Fibroblast of skin of left biceps (primary cell): ENCODE data around the gene CDH3.

Experiments
- DNase-seq, 2 experiments: peaks; one replicate each; pipeline ENCODE4 v3.0.0-alpha.2; 2013; ENCODE audit warnings: low read depth in 2 of 2

Gene CDH3

DNA sequence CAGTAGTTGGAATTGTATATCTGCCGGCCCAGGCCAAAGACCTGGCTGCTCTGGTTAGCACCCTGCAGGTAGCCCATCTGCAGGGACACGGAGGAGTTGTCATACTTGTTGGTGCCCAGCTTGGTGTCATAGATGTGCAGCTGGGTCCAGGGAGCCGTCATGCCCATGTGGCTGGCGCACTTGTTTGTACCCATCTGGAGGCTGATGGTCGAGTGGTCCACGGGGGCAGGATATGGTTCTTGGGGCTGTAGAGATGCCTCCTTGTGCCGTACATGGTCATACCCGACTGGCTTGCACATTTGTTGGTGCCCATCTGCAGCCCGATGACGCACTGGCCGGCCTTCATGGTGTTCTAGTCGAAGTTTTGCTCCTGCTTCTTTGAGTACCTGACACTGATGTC lies 6.0 kb downstream of the CDH3 start:
- no peak for DNase-seq

DNA sequence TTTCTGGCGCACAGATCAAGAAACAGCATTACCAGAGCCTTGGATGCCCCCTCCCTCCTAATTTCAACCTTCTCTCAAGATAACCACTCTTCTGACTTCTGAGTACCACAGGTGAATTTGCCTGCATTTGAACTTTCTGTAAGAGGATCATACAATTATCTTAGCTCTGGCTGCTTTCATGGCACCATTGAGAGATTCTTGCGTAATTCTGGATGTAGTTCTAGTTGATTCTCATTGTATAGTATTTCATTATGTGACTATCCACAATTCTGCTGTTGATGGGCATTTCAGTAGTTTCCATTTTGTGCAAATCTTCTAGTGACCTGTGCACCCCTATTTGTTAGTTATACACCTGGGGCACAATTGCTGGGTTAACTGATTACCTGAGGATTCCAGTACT lies 7.5 kb downstream of the CDH3 start:
- DNase-seq = no peak

DNA sequence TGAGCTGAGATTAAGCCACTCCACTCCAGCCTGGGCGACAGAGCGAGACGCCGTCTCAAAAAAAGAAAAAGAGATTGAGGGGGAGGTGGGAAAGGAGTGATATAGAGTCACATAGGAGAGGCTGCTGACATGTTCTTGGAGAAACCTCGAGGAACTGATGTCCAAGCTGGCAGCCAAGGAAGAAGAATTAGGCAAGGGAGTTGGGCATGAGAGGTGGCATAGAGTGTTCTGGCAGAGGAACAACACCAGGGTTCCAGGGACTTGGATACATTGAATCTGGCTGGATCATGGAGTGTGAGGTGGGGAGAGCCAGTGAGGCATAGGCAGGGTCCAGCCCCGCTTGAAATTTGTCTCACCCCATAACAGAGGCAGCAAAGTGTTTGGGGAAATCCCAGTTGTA lies 10.7 kb downstream of the CDH3 start:
- no peak for DNase-seq

DNA sequence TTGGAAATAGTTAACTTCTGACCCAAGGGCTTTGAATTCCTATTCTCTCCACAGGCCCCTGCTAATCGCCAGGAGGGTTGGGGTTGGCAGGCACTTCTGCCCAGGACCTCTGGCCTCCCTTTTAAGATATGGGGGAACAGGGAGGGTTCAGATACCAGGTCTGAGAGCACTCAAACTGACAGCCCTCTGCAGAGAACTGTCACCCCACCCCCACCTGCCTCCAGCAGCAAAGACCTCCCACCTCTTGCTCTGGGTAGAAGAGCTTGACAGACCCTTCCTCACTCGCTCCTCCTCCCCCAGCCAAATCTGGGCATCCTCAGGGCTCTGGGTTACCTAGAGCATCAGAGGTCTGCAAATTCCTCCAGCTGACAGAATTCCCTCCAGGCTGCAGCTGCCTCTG lies 11.6 kb downstream of the CDH3 start:
- DNase-seq = no peak

DNA sequence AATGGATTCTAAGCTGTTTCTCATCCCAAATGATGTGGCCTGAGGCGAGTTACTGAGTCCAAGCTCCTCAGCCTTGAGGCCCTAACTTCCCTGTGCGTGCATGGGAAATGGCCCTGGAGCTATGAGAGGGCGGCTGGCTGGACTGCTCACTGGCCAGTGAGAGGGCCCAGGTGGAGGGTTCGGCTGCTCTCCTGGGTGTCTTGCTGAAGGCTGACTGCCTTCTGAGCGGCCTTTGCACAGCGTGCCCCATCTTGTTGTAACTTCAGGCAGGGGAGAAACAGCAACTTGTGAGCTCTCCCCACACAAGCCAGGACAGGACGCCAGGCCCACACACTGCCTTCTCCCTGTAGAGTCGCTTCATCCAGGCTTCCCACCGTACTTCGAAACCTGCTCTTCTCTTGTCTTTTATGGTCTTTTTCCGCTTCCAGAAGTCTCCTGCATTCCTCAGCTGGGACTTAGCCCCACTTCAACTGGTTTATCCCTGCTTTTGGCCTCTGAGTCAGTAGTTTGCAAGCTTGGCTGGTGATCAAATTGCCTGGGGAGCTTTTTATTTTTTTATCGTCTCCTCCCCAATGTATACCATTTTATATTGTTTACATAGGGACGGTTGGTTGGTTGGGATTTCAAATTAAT lies 13.3 kb downstream of the CDH3 start:
- peak; percentile 70 for DNase-seq

DNA sequence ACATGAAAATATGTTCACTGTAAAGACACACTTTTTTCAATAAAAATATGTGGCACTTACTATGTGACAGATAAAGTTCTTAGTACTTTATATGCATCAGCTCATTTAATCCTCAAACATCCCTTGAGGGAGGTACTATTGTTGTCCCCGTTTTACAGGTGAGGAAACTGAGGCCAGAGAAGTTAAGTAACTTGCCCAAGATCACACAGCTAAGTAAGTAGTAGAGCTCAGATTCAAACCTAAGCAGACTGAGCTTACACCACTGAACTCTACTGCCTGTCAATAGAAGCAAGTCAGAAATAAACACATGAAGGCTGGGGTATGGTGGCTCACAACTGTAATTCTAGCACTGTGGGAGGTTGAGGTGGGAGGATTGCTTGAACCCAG lies 13.9 kb downstream of the CDH3 start:
- DNase-seq = no peak

DNA sequence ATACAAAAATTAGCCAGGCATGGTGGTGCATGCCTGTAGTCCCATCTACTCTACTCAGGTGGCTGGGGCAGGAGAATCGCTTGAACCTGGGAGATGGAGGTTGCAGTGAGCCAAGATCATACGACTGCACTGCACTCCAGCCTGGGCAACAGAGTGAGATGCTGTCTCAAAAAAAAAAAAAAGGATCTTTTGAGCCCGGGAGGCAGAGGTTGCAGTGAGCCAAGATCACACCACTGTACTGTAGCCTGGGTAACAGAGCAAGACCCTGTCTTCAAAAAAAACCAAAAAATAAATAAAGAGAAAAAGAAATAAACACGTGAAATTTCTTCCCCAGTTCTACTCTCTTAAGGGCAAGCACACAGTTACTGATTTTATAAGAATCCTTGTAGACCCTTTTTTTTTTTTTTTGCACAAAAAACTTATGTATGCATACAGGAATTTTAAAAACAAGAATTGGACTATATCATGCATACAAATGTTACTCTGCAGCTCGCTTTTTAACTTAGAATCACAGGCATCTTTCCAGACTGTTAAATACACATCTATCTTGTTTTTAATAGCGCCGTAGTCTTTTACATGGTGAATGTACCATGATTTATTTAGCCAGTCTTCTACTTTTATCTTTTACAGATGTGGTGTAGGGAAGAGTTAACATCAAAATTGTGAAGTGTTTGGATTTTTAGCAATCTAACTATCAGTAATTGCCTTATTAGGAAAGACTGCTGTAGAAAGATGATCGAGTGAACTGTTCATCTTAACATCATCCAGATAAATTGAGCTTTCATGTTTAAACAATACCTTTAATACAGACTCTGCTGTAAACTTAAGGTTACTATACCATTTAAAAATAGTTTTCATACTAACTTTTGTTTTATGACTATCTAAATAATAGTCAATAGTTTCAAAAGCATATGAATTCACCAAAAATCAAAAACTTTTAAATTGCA lies 14.6 kb downstream of the CDH3 start:
- DNase-seq = peak; percentile 47 to 49

DNA sequence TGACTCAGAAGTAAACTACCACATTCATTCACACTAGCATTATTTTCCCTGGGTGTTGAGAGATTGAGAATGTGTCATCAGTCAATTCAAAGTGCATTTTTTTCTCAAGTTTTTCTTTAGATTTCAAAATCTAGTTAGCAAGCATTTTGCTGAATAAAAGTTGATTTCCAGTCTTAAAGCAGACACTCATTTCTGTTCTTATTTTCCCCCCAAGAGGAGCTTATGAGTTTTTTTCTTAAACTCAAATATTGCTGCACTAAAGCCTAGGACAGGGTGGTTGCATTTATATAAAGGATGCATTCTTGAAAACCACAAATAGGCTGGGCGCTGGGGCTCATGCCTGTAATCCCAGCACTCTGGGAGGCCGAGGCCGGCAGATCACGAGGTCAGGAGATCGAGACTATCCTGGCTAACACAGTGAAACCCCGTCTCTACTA lies 15.3 kb downstream of the CDH3 start:
- peak; percentile 53 to 57 for DNase-seq

DNA sequence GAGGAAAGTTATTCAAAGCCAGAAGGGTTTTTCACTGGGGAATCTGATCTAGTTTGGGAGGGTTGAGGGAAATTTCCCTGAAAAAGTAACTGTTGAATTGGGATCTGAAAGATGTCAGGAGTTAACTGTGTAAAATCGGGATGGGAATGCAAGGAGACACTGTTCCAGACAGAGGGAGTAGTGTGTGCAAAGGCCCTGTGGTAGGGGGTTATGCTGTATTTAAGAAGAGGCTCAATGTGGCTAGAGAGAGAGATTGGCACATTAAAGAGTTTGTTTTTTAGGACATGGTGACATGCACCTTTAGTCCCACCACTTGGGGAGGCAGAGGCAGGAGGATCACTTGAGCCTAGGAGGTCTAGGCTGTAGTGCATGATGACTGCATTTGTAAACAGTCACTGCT lies 16.9 kb downstream of the CDH3 start:
- no peak for DNase-seq

DNA sequence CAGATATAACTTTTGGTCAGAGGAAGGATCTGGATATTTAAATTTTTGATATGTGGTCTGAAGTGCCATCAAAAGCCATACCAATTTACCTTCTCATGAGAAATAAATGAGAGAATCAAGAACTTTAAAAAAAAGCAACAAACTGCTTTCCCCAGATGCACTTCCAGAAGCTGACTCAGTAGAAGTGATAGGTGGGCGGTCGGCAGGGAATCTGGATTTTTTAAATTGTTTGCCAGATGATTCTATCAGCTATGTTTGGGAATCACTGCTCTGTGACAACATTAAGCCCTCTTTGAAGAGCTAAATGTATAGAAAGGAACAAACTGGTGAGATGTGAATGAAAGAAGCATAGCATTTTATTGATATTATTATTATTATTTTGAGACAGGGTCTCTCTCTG lies 19.2 kb downstream of the CDH3 start:
- DNase-seq = no peak

DNA sequence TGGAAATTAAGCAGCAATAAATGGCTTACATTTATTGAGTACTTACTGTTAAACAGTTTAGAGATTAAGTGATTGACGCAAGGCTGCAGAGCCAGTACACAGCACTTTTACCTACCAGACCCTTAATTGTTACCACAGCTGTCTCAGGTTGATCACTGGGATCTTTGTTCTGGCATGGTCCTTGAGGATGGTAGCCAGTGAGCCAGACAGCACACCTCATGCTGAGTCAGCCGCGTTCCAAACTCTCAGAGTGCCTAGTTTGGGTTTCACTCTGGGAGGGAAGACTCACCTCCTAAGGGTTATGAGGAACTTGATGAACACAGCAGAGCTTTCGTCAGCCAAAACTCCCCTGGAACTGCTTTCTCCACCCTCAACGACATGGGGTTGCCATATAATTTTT lies 20.4 kb downstream of the CDH3 start:
- DNase-seq = no peak

DNA sequence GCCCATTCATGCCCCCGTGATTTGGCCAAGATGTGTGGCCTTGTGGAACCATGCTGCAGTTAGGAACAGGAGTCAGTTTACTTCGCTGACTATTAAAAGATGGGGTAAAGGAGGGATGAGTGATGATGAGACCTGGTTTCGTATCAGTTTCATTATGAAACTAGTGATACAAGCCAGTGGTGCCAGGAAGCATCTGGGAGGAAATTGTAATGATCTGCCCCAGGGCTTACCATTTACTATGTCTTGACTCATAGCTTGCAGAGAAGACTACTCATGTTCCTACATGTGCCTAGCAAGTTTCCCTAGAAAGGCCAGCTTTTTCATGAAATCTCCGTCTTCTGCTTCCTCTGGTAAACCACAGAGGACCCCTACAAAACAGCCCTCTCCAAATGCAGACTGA lies 23.2 kb downstream of the CDH3 start:
- no peak for DNase-seq

DNA sequence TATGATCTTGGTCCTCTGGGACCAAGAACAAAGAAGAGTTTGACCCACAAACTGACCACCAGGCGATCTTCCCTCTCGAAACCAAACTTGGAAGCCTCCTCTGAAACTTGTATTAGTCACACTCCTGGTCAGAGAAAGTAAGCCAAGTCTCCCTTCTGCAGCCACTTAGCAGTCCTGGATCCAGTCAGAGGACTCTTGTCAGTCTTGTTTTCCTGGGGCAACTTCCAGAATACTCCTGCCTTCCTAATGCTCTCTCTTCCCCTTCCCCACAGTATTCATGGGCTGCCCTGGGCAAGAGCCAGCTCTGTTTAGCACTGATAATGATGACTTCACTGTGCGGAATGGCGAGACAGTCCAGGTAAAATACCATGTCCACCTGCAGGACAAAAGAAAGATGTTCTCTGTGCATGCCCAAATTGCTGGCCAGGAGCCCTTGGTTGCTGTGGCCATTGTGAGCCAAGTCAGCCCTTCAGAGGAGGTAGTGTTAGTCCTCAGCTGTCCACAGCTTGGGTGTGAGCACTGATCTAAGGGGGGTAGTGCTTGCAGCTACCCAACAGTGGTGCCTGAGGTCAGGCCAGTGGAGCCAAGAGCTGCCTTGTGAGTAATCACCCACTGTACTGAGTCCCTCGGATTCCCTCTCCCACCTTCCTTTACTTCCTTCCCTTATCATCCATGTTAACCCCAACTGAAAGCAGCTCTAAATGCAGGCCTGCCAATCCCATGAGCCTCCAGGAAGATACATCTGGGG lies 31.2 kb downstream of the CDH3 start:
- DNase-seq = no peak

DNA sequence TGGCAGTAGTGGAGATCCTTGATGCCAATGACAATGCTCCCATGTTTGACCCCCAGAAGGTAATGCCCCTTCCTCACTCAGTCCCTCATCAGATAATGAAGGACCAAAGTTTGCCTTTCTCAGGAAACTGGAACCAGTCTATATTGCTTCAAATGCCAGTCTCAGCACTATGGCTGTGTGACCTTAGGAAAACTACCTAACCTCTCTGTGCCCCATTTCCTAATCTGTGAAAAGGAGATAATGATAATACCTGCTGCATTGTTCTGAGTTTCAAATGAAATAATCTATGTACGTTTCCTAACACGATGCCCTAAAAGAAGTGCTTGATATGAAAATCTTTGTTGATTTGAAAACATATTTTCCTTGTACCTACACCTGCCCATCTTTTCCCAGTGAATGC lies 35.9 kb downstream of the CDH3 start:
- no peak for DNase-seq

DNA sequence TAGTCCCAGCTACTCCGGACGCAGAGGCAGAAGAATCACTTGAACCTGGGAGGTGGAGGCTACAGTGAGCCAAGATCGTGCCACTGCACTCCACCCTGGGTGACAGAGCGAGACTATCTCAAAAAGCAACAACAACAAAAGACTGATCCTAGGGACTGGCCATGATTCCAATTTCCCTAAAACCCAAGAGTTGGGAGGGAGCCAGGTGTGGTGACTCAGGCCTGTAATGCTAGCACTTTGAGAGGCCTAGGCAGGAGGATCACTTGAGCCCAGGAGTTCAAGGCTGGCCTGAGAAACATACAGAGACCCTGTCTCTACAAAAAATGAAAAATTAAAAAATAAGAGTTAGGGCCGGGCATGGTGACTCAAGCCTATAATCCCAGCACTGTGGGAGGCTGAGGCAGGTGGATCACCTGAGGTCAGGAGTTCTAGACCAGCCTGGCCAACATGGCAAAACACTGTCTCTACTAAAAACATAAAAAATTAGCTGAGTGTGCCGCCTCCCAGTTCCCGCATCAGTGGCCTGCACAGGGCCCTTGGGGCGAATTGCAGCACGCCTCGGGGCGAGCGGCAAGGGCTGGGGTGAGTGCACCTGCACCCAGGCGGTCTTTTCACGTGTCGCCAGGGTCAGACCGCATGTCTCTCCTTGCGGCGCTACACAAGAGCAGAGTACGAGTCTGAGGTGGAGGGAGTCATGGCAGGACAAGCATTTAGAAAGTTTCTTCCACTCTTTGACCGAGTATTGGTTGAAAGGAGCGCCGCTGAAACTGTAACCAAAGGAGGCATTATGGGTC lies 40.8 kb downstream of the CDH3 start:
- DNase-seq = no peak

DNA sequence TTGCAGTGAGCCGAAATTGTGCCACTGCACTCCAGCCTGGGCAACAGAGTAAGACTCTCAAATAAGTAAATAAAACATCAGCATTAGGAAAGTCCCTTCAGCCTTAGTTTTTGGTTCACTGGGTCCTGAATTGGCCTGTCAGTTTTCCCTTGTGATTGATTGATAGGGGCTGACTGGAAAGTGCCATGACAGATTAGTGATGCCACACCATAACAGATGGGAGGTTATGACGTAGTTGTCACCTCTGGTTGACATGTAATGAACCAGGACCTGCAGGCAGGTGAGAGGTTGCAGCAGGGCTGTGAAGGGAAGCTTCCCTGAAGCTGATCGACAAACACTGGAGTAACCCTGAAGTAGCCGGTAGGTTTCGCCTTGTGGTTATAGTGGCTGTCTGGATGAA lies 41.8 kb downstream of the CDH3 start:
- DNase-seq = no peak

DNA sequence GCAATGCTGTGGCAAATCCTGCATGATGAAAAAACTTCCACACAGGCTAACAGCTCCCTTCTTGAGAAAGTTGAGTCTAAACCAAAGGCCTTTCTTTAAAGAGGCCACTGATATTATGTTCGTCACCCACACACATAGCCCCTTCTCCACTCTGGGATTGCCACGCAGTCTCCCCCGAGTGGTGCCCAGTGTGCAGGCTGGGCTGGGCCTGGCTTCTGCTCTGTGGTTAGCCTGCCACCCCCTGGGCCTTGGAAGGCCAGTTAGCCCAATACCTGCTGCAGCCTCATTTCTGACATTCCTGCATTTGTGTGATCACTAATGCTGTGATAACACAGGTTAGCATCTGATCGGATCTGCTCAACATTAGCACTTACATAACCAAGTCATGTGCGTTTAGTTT lies 44.8 kb downstream of the CDH3 start:
- DNase-seq = no peak

DNA sequence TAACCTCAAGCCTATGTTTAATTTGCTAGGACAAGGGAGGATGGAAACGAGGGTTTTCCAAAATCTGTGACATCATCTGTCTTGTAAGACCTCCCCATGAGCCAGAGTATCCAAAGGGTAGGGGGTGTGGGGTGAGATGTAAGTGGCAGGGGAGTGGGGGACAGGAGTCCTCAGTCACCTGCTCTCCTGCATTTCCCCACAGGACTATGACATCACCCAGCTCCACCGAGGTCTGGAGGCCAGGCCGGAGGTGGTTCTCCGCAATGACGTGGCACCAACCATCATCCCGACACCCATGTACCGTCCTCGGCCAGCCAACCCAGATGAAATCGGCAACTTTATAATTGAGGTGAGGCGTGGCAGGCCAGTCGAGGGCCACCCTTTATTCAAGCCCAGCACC lies 50.5 kb downstream of the CDH3 start:
- no peak for DNase-seq

DNA sequence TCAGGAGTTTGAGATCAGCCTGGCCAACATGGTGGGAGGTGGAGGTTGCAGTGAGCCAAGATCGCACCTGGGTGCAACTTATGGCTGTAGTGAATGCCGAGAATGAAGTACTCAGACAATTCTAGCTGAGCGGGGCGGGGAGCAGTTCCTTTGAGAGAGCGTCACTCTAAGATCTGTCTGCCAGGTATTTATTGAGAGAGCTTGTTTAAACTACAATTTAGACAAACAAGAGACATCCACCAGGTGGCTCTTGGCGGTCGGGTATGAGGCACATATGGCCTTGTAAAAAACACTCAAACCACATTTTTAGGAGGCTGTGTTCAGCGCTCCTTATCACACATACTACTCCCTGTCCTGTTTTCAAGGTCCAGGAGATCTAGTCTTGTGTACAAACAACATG lies 51.4 kb downstream of the CDH3 start:
- no peak for DNase-seq

DNA sequence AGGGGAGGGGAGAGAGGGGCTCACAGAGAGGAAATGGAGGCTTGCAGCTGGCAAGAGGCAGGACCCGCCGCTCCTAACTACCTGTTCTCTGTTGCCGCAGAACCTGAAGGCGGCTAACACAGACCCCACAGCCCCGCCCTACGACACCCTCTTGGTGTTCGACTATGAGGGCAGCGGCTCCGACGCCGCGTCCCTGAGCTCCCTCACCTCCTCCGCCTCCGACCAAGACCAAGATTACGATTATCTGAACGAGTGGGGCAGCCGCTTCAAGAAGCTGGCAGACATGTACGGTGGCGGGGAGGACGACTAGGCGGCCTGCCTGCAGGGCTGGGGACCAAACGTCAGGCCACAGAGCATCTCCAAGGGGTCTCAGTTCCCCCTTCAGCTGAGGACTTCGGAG lies 53.0 kb downstream of the CDH3 start:
- DNase-seq = no peak

DNA sequence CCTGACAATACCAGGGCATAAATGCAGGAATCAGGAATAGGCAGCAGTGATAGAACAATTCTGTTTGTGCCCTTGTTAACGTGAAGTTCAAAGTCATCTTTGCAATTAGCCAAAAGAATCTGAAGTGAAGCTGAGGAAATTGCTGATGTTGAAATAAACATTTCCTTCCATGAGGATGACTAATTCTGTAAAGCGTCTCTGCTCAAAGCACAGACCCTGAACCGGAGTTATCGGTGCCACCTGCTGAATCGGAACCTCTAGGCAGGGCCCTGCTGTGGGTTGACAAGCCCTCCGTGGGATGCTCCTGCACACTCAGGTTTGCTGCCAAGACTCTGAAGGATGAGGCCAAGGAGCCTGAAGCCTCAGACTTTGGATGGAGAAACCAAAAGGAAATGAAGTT lies 55.0 kb downstream of the CDH3 start:
- DNase-seq = no peak

DNA sequence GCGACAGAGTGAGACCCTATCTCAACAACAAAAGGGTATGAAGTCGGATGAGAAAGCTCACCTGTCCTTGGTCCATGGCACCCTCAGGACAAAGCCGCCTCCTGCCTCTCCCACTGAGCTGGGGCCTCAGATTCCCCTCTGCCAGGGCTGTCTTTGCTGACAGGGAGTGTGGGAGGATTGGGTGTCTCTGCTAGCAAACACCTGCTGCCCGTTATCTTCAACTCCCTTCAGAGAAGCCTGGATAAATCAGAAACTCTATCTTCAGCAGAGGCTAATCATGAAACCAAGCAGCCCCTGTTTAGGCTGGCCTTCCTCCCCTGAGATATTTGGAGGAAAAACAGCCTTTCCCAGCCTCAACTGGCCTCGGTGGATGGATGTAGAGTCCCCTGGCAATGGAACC lies 55.7 kb downstream of the CDH3 start:
- no peak for DNase-seq
